HepG2 (cell line): ENCODE results near the gene RAG2. TPM values are rescaled to one million over a fixed set of nuclear protein-coding genes. Genes with fewer than 3 reads are reported as not detected.

Experiments used
- CREM ChIP-seq, 2 experiments: sonication (generic) in 1 of 2; formaldehyde crosslinking in 1 of 2; IDR thresholded peaks; 2 replicates each; pipeline versions ENCODE4 v1.4.0 to v1.6.1; 2016 to 2020; ENCODE audit warnings: antibody characterized with exemption in 1 of 2, mild to moderate bottlenecking in 1 of 2, missing genetic modification reagents in 1 of 2
- DRAP1 ChIP-seq: IDR thresholded peaks from 2 replicates; pipeline ENCODE4 v1.6.1; 2016; ENCODE audit warnings: missing genetic modification reagents, missing compliant biosample characterization
- ELF4 ChIP-seq: sonication (generic); formaldehyde crosslinking; IDR thresholded peaks from 2 replicates; pipeline ENCODE4 v1.5.0; 2020; ENCODE audit warnings: missing genetic modification reagents, mild to moderate bottlenecking, moderate library complexity, borderline replicate concordance
- ERF ChIP-seq: IDR thresholded peaks from 2 replicates; pipeline ENCODE4 v1.6.1; 2018; ENCODE audit warnings: missing biosample characterization, missing genetic modification reagents
- GATAD1 ChIP-seq: IDR thresholded peaks from 2 replicates; pipeline ENCODE4 v1.6.1; 2016; ENCODE audit warnings: missing genetic modification reagents, missing compliant biosample characterization
- HDAC6 ChIP-seq: fragments of 200-600 bp; sonication (generic); IDR thresholded peaks from 2 replicates; pipeline ENCODE4 v1.7.0; 2017; ENCODE audit warnings: mild to moderate bottlenecking, antibody characterized with exemption, low read length, low read depth
- HHEX ChIP-seq: IDR thresholded peaks from 2 replicates; pipeline ENCODE4 v1.6.1; 2016; ENCODE audit warnings: control low read depth
- KDM5A ChIP-seq: fragments of 200-600 bp; sonication (generic); IDR thresholded peaks from 2 replicates; pipeline ENCODE4 v1.7.0; 2018; ENCODE audit warnings: antibody characterized with exemption, mild to moderate bottlenecking, low read length, borderline replicate concordance
- KMT2A ChIP-seq: sonication (generic); formaldehyde crosslinking; IDR thresholded peaks from 2 replicates; pipeline ENCODE4 v1.4.0; 2020; ENCODE audit warnings: missing genetic modification reagents
- MED1 ChIP-seq: sonication (generic); formaldehyde crosslinking; IDR thresholded peaks from 2 replicates; pipeline ENCODE4 v1.4.0; 2020; ENCODE audit warnings: missing genetic modification reagents
- NKX3-1 ChIP-seq: sonication (generic); formaldehyde crosslinking; IDR thresholded peaks from 2 replicates; pipeline ENCODE4 v1.5.0; 2020; ENCODE audit warnings: missing genetic modification reagents
- NPAS2 ChIP-seq: sonication (generic); formaldehyde crosslinking; IDR thresholded peaks from 2 replicates; pipeline ENCODE4 v1.8.0; 2022; ENCODE audit warnings: mild to moderate bottlenecking, missing genetic modification reagents, borderline replicate concordance
- PAF1 ChIP-seq: IDR thresholded peaks from 2 replicates; pipeline ENCODE4 v1.6.1; 2016; ENCODE audit warnings: missing genetic modification reagents, missing compliant biosample characterization
- RFX1 ChIP-seq: fragments of 450-650 bp; IDR thresholded peaks from 2 replicates; pipeline ENCODE4 v1.6.1; 2017
- RFX3 ChIP-seq: IDR thresholded peaks from 2 replicates; pipeline ENCODE4 v1.6.1; 2016; ENCODE audit warnings: missing biosample characterization, missing genetic modification reagents
- SATB2 ChIP-seq: sonication (generic); formaldehyde crosslinking; IDR thresholded peaks from 2 replicates; pipeline ENCODE4 v1.5.0; 2020; ENCODE audit warnings: missing genetic modification reagents
- ZFP90 ChIP-seq: sonication (generic); formaldehyde crosslinking; IDR thresholded peaks from 2 replicates; pipeline ENCODE4 v1.8.0; 2022; ENCODE audit warnings: missing genetic modification reagents, mild to moderate bottlenecking, inconsistent platforms, borderline replicate concordance
- ZHX2 ChIP-seq, 2 experiments: sonication (generic) in 1 of 2; formaldehyde crosslinking in 1 of 2; IDR thresholded peaks; 2 replicates each; pipeline versions ENCODE4 v1.6.1 to v1.9.0; 2014 to 2022; ENCODE audit warnings: antibody characterized with exemption in 1 of 2, borderline replicate concordance in 1 of 2, inconsistent platforms in 1 of 2, low read depth in 1 of 2, missing genetic modification reagents in 1 of 2
- ZNF766 ChIP-seq: sonication (generic); formaldehyde crosslinking; IDR thresholded peaks from 2 replicates; pipeline ENCODE4 v1.5.0; 2020; ENCODE audit warnings: missing genetic modification reagents, borderline replicate concordance
- ZNF777 ChIP-seq: sonication (generic); formaldehyde crosslinking; IDR thresholded peaks from 2 replicates; pipeline ENCODE4 v1.4.0; 2020; ENCODE audit warnings: missing genetic modification reagents
- ZNF792 ChIP-seq: IDR thresholded peaks from 2 replicates; pipeline ENCODE4 v1.6.1; 2016
- polyA plus RNA-seq, 8 experiments: library from polyadenylated mRNA; depleted of rRNA in 3 of 8; stranded (reverse) in 7 of 8; unstranded in 1 of 8; fragments of >200 nt; fragmentation: Illumina TruSeq in 4 of 8; extraction: Trizol in 4 of 8; gene quantifications; 2 replicates each; pipeline versions ENCODE4 v1.2.1 to v1.2.3, GENCODE V29; 2011 to 2016; ENCODE audit warnings: low read depth in 4 of 8, missing spikeins in 1 of 8, mixed read lengths in 1 of 8; ENCODE audit not compliant: insufficient read depth in 1 of 8
- total RNA-seq, 5 experiments: library from RNA; depleted of rRNA; stranded (reverse); fragments of >200 nt; fragmentation: Illumina TruSeq; extraction: Trizol; gene quantifications; 2 replicates each; pipeline ENCODE4 v1.2.3, GENCODE V29; 2016; ENCODE audit warnings: low read depth in 1 of 5
- TF ChIP-seq, protein P1 (sequence below): sonication (generic); formaldehyde crosslinking; IDR thresholded peaks from 2 replicates; pipeline ENCODE4 v1.8.0; 2022; ENCODE audit warnings: missing genetic modification reagents, mild to moderate bottlenecking, borderline replicate concordance
- TF ChIP-seq, protein P2 (sequence below): IDR thresholded peaks from 2 replicates; pipeline ENCODE4 v1.6.1; 2016

The RAG2 gene
- total and polyA plus RNA-seq, 2 of the 13 experiments (the other 11 are each of a cell fraction or from before 2014, with no cell fraction given), result not detected

DNA sequence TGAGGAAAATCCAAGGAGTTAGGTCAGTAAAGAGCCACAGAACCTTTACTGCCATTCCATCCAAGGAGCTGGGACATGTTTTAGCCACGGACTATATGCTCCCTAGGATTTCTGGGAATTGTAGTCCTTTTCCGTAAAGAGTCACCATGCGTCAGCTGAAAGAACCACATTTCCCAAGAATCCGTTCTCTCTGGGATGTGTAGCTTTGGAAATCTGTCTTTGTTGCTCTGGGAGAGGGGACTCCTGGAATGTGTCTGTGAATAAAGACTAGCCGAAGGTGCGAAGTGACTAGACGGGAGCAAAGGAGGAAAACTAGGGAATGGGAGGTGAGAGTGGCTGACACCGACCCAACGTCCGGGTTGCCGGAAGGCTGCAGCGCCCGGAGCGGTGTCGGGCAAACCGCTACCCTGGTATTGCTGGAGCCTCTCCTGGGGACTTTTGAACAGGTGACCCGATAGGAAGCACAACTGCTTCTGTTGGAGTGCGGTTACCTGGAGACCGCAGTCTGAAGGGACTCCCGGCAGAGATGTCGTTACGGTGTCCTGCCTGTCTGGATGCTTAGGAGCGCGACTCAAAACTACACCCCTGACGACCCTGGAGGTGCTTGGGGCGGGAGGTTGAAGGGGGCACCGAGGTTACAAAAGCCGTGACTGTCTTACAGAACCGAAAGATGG lies 3.6 kb downstream of the RAG2 start, which contains the start of gene IFTAP (continued):
- TF ChIP-seq, protein P1, sequence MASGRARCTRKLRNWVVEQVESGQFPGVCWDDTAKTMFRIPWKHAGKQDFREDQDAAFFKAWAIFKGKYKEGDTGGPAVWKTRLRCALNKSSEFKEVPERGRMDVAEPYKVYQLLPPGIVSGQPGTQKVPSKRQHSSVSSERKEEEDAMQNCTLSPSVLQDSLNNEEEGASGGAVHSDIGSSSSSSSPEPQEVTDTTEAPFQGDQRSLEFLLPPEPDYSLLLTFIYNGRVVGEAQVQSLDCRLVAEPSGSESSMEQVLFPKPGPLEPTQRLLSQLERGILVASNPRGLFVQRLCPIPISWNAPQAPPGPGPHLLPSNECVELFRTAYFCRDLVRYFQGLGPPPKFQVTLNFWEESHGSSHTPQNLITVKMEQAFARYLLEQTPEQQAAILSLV (CRISPR knock-in tag), result 0 out of 2 replicates have a peak, but pooled peaks have one; percentile 38
- TF ChIP-seq ZNF766 (CRISPR knock-in tag) (0 out of 2 replicates have a peak, but pooled peaks have one; percentile 46), GATAD1 (CRISPR knock-in tag) (peak; percentile 95), MED1 (CRISPR knock-in tag) (peak; percentile 47; the same call in 1 of the 2 replicates), ZNF777 (CRISPR knock-in tag) (peak; percentile 53; the same call in 1 of the 2 replicates), KMT2A (CRISPR knock-in tag) (peak; percentile 52; the same call in 1 of the 2 replicates), NKX3-1 (CRISPR knock-in tag) (no peak), NPAS2 (CRISPR knock-in tag) (no peak), CREM (IDR thresholded peaks at IDR 0.05) (peak; percentile 95), CREM (CRISPR knock-in tag; IDR thresholded peaks at IDR 0.05) (no peak), RFX1 (peak; percentile 71; the same call in 1 of the 2 replicates), HHEX (CRISPR knock-in tag) (peak; percentile 81), ELF4 (CRISPR knock-in tag) (0 out of 2 replicates have a peak, but pooled peaks have one; percentile 55), ZHX2 (IDR thresholded peaks at IDR 0.05; ENCODE audit: low read depth) (no peak), ZHX2 (CRISPR knock-in tag; IDR thresholded peaks at IDR 0.05; ENCODE audit: borderline replicate concordance) (no peak), ERF (peak; percentile 47; the same call in 1 of the 2 replicates), DRAP1 (CRISPR knock-in tag) (peak; percentile 55; the same call in 1 of the 2 replicates), ZNF792 (CRISPR knock-in tag) (peak; percentile 78; the same call in 1 of the 2 replicates), PAF1 (CRISPR knock-in tag) (no peak), RFX3 (CRISPR knock-in tag) (no peak), HDAC6 (no peak), KDM5A (peak; percentile 94), ZFP90 (0 out of 2 replicates have a peak, but pooled peaks have one; percentile 45), SATB2 (no peak)
- TF ChIP-seq, protein P2, sequence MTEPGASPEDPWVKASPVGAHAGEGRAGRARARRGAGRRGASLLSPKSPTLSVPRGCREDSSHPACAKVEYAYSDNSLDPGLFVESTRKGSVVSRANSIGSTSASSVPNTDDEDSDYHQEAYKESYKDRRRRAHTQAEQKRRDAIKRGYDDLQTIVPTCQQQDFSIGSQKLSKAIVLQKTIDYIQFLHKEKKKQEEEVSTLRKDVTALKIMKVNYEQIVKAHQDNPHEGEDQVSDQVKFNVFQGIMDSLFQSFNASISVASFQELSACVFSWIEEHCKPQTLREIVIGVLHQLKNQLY (CRISPR knock-in tag), result 0 out of 2 replicates have a peak, but pooled peaks have one; percentile 18
